Endothelial cell of umbilical vein (primary cell): Measurements from ENCODE around the gene ATP8B3.

Experiments
- CTCF ChIP-seq, 2 donors: IDR thresholded peaks; 1 replicate in 1 of 2; 2 replicates in 1 of 2; pipeline ENCODE4 v1.5.1; 2011; ENCODE audit warnings: low read length in 2 of 2, mild to moderate bottlenecking in 2 of 2, moderate library complexity in 2 of 2, control low read depth in 1 of 2, inconsistent platforms in 1 of 2, low read depth in 1 of 2; ENCODE audit not compliant: insufficient read depth in 1 of 2; ENCODE audit errors: extremely low read depth in 1 of 2
- JUN ChIP-seq: IDR thresholded peaks from 2 replicates; pipeline ENCODE4 v1.6.1; 2011; ENCODE audit warnings: borderline replicate concordance, low read depth; ENCODE audit not compliant: insufficient read length, insufficient read depth
- MYC ChIP-seq: IDR thresholded peaks from one replicate; pipeline ENCODE4 v1.6.1; 2011; ENCODE audit warnings: mild to moderate bottlenecking, low read depth, low read length
- POLR2A ChIP-seq: IDR thresholded peaks from 2 replicates; pipeline ENCODE4 v1.6.1; 2012; ENCODE audit warnings: low read depth, mild to moderate bottlenecking, control low read depth, low read length

GRCh38 chr19:1796395-1797142 is 15.5 kb downstream of the ATP8B3 start:
- TF ChIP-seq POLR2A (no peak), CTCF (IDR thresholded peaks at IDR 0.05; ENCODE audit: extremely low read depth in 1 of 2, insufficient read depth in 1 of 2, low read depth in 1 of 2, low read length in 2 of 2) (no peak), JUN (no peak), MYC (no peak)
